GM19099 (cell line): ENCODE data around the gene TPH2.

Experiments used
- POLR2A ChIP-seq: IDR thresholded peaks from 3 replicates; pipeline ENCODE4 v1.6.1; 2011; ENCODE audit warnings: low read depth; ENCODE audit not compliant: insufficient read length; ENCODE audit errors: extremely low read depth

Gene TPH2

GRCh38 chr12:72000969-72001648 lies 62.5 kb downstream of the TPH2 start:
- TF ChIP-seq POLR2A, result no peak

- TF ChIP-seq POLR2A, result no peak
Measured at GRCh38 chr12:72006766-72007165, 68.1 kb downstream of the TPH2 start.

- no peak for TF ChIP-seq POLR2A
Measured at GRCh38 chr12:72010356-72010755, 71.7 kb downstream of the TPH2 start.

GRCh38 chr12:72011374-72011773 lies 72.7 kb downstream of the TPH2 start:
- no peak for TF ChIP-seq POLR2A

- TF ChIP-seq POLR2A, result no peak
Measured at GRCh38 chr12:72012874-72013273, 74.2 kb downstream of the TPH2 start.

GRCh38 chr12:72015895-72016294 lies 77.2 kb downstream of the TPH2 start:
- no peak for TF ChIP-seq POLR2A

- no peak for TF ChIP-seq POLR2A
Measured at GRCh38 chr12:72017054-72017651, 78.5 kb downstream of the TPH2 start.

- no peak for TF ChIP-seq POLR2A
Measured at GRCh38 chr12:72018036-72018435, 79.4 kb downstream of the TPH2 start.

GRCh38 chr12:72024613-72025012 lies 86.0 kb downstream of the TPH2 start:
- TF ChIP-seq POLR2A, result no peak

GRCh38 chr12:72025524-72025923 lies 86.9 kb downstream of the TPH2 start:
- TF ChIP-seq POLR2A, result no peak

GRCh38 chr12:72028966-72029365 lies 90.3 kb downstream of the TPH2 start:
- no peak for TF ChIP-seq POLR2A

- TF ChIP-seq POLR2A, result no peak
Measured at GRCh38 chr12:72030277-72030676, 91.6 kb downstream of the TPH2 start.

GRCh38 chr12:72031066-72031465 lies 92.4 kb downstream of the TPH2 start:
- no peak for TF ChIP-seq POLR2A

GRCh38 chr12:72033991-72034390 lies 95.3 kb downstream of the TPH2 start:
- no peak for TF ChIP-seq POLR2A

GRCh38 chr12:72035625-72036024 lies 97.0 kb downstream of the TPH2 start:
- no peak for TF ChIP-seq POLR2A

GRCh38 chr12:72036393-72036792 lies 97.7 kb downstream of the TPH2 start:
- no peak for TF ChIP-seq POLR2A
